Measurements from ENCODE around the gene AK8.

AK8 gene

GRCh38 chr9:132826621-132827365, 51.3 kb downstream of the AK8 start:
- DNase-seq (ENCODE audit: low read depth in 4 of 4, low spot score in 1 of 4) = no peak

GRCh38 chr9:132826131-132826530, 52.0 kb downstream of the AK8 start:
- no peak for DNase-seq (ENCODE audit: low read depth in 4 of 4, low spot score in 1 of 4)

- no peak for DNase-seq (ENCODE audit: low read depth in 4 of 4, low spot score in 1 of 4)
Measured at GRCh38 chr9:132825430-132825829, 52.7 kb downstream of the AK8 start.

GRCh38 chr9:132824951-132825350, 53.1 kb downstream of the AK8 start:
- DNase-seq (ENCODE audit: low read depth in 4 of 4, low spot score in 1 of 4) = no peak

GRCh38 chr9:132824151-132824550, 53.9 kb downstream of the AK8 start:
- no peak for DNase-seq (ENCODE audit: low read depth in 4 of 4, low spot score in 1 of 4)

- no peak for DNase-seq (ENCODE audit: low read depth in 4 of 4, low spot score in 1 of 4)
Measured at GRCh38 chr9:132823370-132824145, 54.5 kb downstream of the AK8 start.

GRCh38 chr9:132820169-132820944, 57.7 kb downstream of the AK8 start:
- DNase-seq (ENCODE audit: low read depth in 4 of 4, low spot score in 1 of 4) = no peak

- DNase-seq (ENCODE audit: low read depth in 4 of 4, low spot score in 1 of 4) = no peak
Measured at GRCh38 chr9:132818588-132818987, 59.5 kb downstream of the AK8 start.

- no peak for DNase-seq (ENCODE audit: low read depth in 4 of 4, low spot score in 1 of 4)
Measured at GRCh38 chr9:132814937-132815336, 63.1 kb downstream of the AK8 start.

GRCh38 chr9:132813115-132813771, 64.8 kb downstream of the AK8 start:
- no peak for DNase-seq (ENCODE audit: low read depth in 4 of 4, low spot score in 1 of 4)

- DNase-seq (ENCODE audit: low read depth in 4 of 4, low spot score in 1 of 4) = no peak
Measured at GRCh38 chr9:132811985-132812384, 66.1 kb downstream of the AK8 start.

- no peak for DNase-seq (ENCODE audit: low read depth in 4 of 4, low spot score in 1 of 4)
Measured at GRCh38 chr9:132810314-132810713, 67.8 kb downstream of the AK8 start.

GRCh38 chr9:132809677-132810271, 68.3 kb downstream of the AK8 start:
- no peak for DNase-seq (ENCODE audit: low read depth in 4 of 4, low spot score in 1 of 4)

- DNase-seq (ENCODE audit: low read depth in 4 of 4, low spot score in 1 of 4) = no peak
Measured at GRCh38 chr9:132808645-132809044, 69.4 kb downstream of the AK8 start.

GRCh38 chr9:132806723-132807421, 71.2 kb downstream of the AK8 start:
- no peak for DNase-seq (ENCODE audit: low read depth in 4 of 4, low spot score in 1 of 4)

- no peak for DNase-seq (ENCODE audit: low read depth in 4 of 4, low spot score in 1 of 4)
Measured at GRCh38 chr9:132806306-132806705, 71.8 kb downstream of the AK8 start.

GRCh38 chr9:132804576-132805295, 73.3 kb downstream of the AK8 start:
- DNase-seq (ENCODE audit: low read depth in 4 of 4, low spot score in 1 of 4) = no peak

- no peak for DNase-seq (ENCODE audit: low read depth in 4 of 4, low spot score in 1 of 4)
Measured at GRCh38 chr9:132802121-132802795, 75.8 kb downstream of the AK8 start.

- no peak for DNase-seq (ENCODE audit: low read depth in 4 of 4, low spot score in 1 of 4)
Measured at GRCh38 chr9:132801659-132802058, 76.4 kb downstream of the AK8 start.
